HepG2 (cell line): ENCODE data around the gene FAM181A. TPM values are rescaled to one million over a fixed set of nuclear protein-coding genes. Genes with fewer than 3 reads are reported as not detected.

Experiments
- ATAC-seq: fragments of 200-7000 bp; cut with Tn5 transposase; 3 replicates; pipeline ENCODE4 v1.9.1; 2020; ENCODE audit warnings: mild to moderate bottlenecking, moderate library complexity
- BruUV-seq: library from RNA; stranded (reverse); fragments of 400-500 nt; replicated peaks from 2 replicates; lab custom pipeline; 2021; lab: Mats Ljungman, UMichigan
- CTCF ChIA-PET: fragments of 300-600 bp; formaldehyde crosslinking; extraction: SDS; loops from one replicate; lab custom pipeline; 2021; ENCODE audit warnings: low total read pairs, inconsistent platforms, low intra/inter-chr PET ratio; lab: Yijun Ruan, JAX
- POLR2A ChIA-PET: fragments of 350-600 bp; sonication (Branson Sonifier 250); formaldehyde crosslinking; loops from one replicate; lab custom pipeline; 2020; ENCODE audit warnings: antibody characterized with exemption, inconsistent platforms; lab: Yijun Ruan, JAX
- DNase-seq: peaks from one replicate; pipeline ENCODE4 v3.0.0-alpha.2; 2015; ENCODE audit warnings: low spot score
- FAIRE-seq: peaks from 3 replicates; lab custom pipeline; 2011; peaks lifted over from hg19 to GRCh38; lab: Jason Lieb, UNC
- H2AFZ ChIP-seq: one replicate; pipeline ENCODE4 v1.6.1; 2011; ENCODE audit warnings: low read length, inconsistent platforms
- H3K27ac ChIP-seq: fragments of 300-600 bp; 3 replicates; pipeline ENCODE4 v1.8.0; 2011; ENCODE audit warnings: mixed run types, mild to moderate bottlenecking, mixed read lengths, low read length, inconsistent platforms; ENCODE audit not compliant: insufficient read depth; ENCODE audit errors: extremely low read length
- H3K27me3 ChIP-seq, 2 experiments: fragments of 200-600 bp in 1 of 2; 2 replicates in 1 of 2; 3 replicates in 1 of 2; pipeline versions ENCODE4 v1.6.0 to v1.8.0; 2011; ENCODE audit warnings: low read length in 2 of 2, mild to moderate bottlenecking in 2 of 2, moderate library complexity in 2 of 2, inconsistent platforms in 1 of 2; ENCODE audit not compliant: insufficient read depth in 2 of 2, control insufficient read depth in 1 of 2
- H3K36me3 ChIP-seq, 2 experiments: fragments of 200-600 bp in 1 of 2; replicated peaks in 1 of 2; 2 replicates in 1 of 2; 3 replicates in 1 of 2; pipeline versions ENCODE4 v1.5.1 to v1.8.0; 2011; ENCODE audit warnings: low read length in 2 of 2, inconsistent platforms in 1 of 2; ENCODE audit not compliant: insufficient read depth in 2 of 2, control insufficient read depth in 1 of 2
- H3K4me1 ChIP-seq: 2 replicates; pipeline ENCODE4 v1.5.1; 2012; ENCODE audit warnings: low read length, inconsistent platforms; ENCODE audit not compliant: insufficient read depth
- H3K4me2 ChIP-seq: 2 replicates; pipeline ENCODE4 v1.6.0; 2011; ENCODE audit warnings: low read depth, low read length, inconsistent platforms
- H3K4me3 ChIP-seq, 3 experiments: fragments of 200-600 bp in 1 of 3; sonication (generic), shearing (Covaris generic) in 1 of 3; replicated peaks in 1 of 3; 2 replicates each; pipeline ENCODE4 v1.5.1; 2011 to 2016; ENCODE audit warnings: low read length in 3 of 3, inconsistent platforms in 2 of 3, low read depth in 2 of 3, mild to moderate bottlenecking in 2 of 3, control low read depth in 1 of 3, mixed read lengths in 1 of 3; ENCODE audit not compliant: insufficient read depth in 1 of 3
- H3K79me2 ChIP-seq: one replicate; pipeline ENCODE4 v1.6.1; 2011; ENCODE audit warnings: low read length, inconsistent platforms; ENCODE audit not compliant: insufficient read depth
- H3K9ac ChIP-seq: 2 replicates; pipeline ENCODE4 v1.6.0; 2011; ENCODE audit warnings: mild to moderate bottlenecking, low read depth, low read length, inconsistent platforms; ENCODE audit not compliant: insufficient read depth
- H3K9me3 ChIP-seq: 2 replicates; pipeline ENCODE4 v1.5.1; 2012; ENCODE audit warnings: mild to moderate bottlenecking, low read length
- H4K20me1 ChIP-seq: 2 replicates; pipeline ENCODE4 v1.6.0; 2011; ENCODE audit warnings: inconsistent platforms, mild to moderate bottlenecking, low read length, moderate library complexity; ENCODE audit not compliant: insufficient read depth
- ARID2 ChIP-seq: sonication (generic); formaldehyde crosslinking; IDR thresholded peaks from 2 replicates; pipeline ENCODE4 v1.8.1; 2022; ENCODE audit warnings: mild to moderate bottlenecking, missing genetic modification reagents, borderline replicate concordance
- ARNTL ChIP-seq: sonication (generic); formaldehyde crosslinking; IDR thresholded peaks from 2 replicates; pipeline ENCODE4 v1.4.0; 2020; ENCODE audit warnings: mild to moderate bottlenecking, missing genetic modification reagents
- HOXD1 ChIP-seq: sonication (generic); formaldehyde crosslinking; IDR thresholded peaks from 2 replicates; pipeline ENCODE4 v1.5.0; 2020; ENCODE audit warnings: missing genetic modification reagents
- KDM2A ChIP-seq: sonication (generic); formaldehyde crosslinking; IDR thresholded peaks from 2 replicates; pipeline ENCODE4 v1.4.0; 2020; ENCODE audit warnings: low read depth, missing genetic modification reagents, borderline replicate concordance
- RAD21 ChIP-seq: fragments of 450-650 bp; formaldehyde crosslinking; IDR thresholded peaks from 2 replicates; pipeline ENCODE4 v1.5.0; 2020; ENCODE audit warnings: mild to moderate bottlenecking
- RORA ChIP-seq: sonication (generic); formaldehyde crosslinking; IDR thresholded peaks from 2 replicates; pipeline ENCODE4 v1.5.0; 2020; ENCODE audit warnings: mild to moderate bottlenecking, missing genetic modification reagents, moderate library complexity
- SIN3B ChIP-seq: fragments of 150-350 bp; IDR thresholded peaks from 2 replicates; pipeline ENCODE4 v1.6.1; 2014; ENCODE audit warnings: low read length
- SNRNP70 ChIP-seq: fragments of 200-400 bp; formaldehyde crosslinking; IDR thresholded peaks from 2 replicates; pipeline ENCODE4 v1.6.1; 2017; ENCODE audit warnings: mild to moderate bottlenecking, low read depth, low read length, moderate library complexity
- ZNF253 ChIP-seq: sonication (generic); formaldehyde crosslinking; IDR thresholded peaks from 2 replicates; pipeline ENCODE4 v1.8.0; 2022; ENCODE audit warnings: mild to moderate bottlenecking, missing genetic modification reagents, borderline replicate concordance
- ZNF292 ChIP-seq: sonication (generic); formaldehyde crosslinking; IDR thresholded peaks from 2 replicates; pipeline ENCODE4 v1.8.1; 2022; ENCODE audit warnings: mild to moderate bottlenecking, low read depth, missing genetic modification reagents, borderline replicate concordance
- ZNF333 ChIP-seq: sonication (generic); formaldehyde crosslinking; IDR thresholded peaks from 2 replicates; pipeline ENCODE4 v1.4.0; 2020; ENCODE audit warnings: mild to moderate bottlenecking, missing genetic modification reagents, borderline replicate concordance
- WGBS: methylation state at CpG from one replicate; pipeline ENCODE4 v1.1.6; 2017; ENCODE audit warnings: low lambda C conversion rate; 5-methylcytosine and 5-hydroxymethylcytosine counted together
- in situ Hi-C: cut with HindIII; loops from 2 replicates; pipeline ENCODE4 v1.10.0; 2017; ENCODE audit warnings: low pct_unique_long_range_greater_than_20kb; ENCODE audit not compliant: extremely low pct_ligation_motif_present
- intact Hi-C: fragments of 100-400 bp; cut with micrococcal nuclease; formaldehyde crosslinking; loops from one replicate; pipeline ENCODE4 v1.10.0; 2022; ENCODE audit not compliant: unreplicated experiment
- polyA plus RNA-seq, 8 experiments: library from polyadenylated mRNA; depleted of rRNA in 3 of 8; stranded (reverse) in 7 of 8; unstranded in 1 of 8; fragments of >200 nt; fragmentation: Illumina TruSeq in 4 of 8; extraction: Trizol in 4 of 8; gene quantifications; 2 replicates each; pipeline versions ENCODE4 v1.2.1 to v1.2.3, GENCODE V29; 2011 to 2016; ENCODE audit warnings: low read depth in 4 of 8, missing spikeins in 1 of 8, mixed read lengths in 1 of 8; ENCODE audit not compliant: insufficient read depth in 1 of 8
- total RNA-seq, 5 experiments: library from RNA; depleted of rRNA; stranded (reverse); fragments of >200 nt; fragmentation: Illumina TruSeq; extraction: Trizol; gene quantifications; 2 replicates each; pipeline ENCODE4 v1.2.3, GENCODE V29; 2016; ENCODE audit warnings: low read depth in 1 of 5
- TF ChIP-seq, protein P1 (sequence below): sonication (generic); formaldehyde crosslinking; IDR thresholded peaks from 2 replicates; pipeline ENCODE4 v1.5.1; 2020; ENCODE audit warnings: missing genetic modification reagents, mild to moderate bottlenecking, borderline replicate concordance
- TF ChIP-seq, protein P2 (sequence below): sonication (generic); formaldehyde crosslinking; IDR thresholded peaks from 2 replicates; pipeline ENCODE4 v1.5.0; 2020; ENCODE audit warnings: missing genetic modification reagents
- TF ChIP-seq, protein P3 (sequence below): sonication (generic); formaldehyde crosslinking; IDR thresholded peaks from 2 replicates; pipeline ENCODE4 v1.8.0; 2022; ENCODE audit warnings: missing genetic modification reagents, mild to moderate bottlenecking, moderate library complexity, borderline replicate concordance
- TF ChIP-seq, protein P4 (sequence below): sonication (generic); formaldehyde crosslinking; IDR thresholded peaks from 2 replicates; pipeline ENCODE4 v1.4.0; 2020; ENCODE audit warnings: mild to moderate bottlenecking, missing genetic modification reagents, borderline replicate concordance

Gene FAM181A
- total and polyA plus RNA-seq, 2 of the 13 experiments (the other 11 are each of a cell fraction or from before 2014, with no cell fraction given) = 1.1 to 1.5 TPM

DNA sequence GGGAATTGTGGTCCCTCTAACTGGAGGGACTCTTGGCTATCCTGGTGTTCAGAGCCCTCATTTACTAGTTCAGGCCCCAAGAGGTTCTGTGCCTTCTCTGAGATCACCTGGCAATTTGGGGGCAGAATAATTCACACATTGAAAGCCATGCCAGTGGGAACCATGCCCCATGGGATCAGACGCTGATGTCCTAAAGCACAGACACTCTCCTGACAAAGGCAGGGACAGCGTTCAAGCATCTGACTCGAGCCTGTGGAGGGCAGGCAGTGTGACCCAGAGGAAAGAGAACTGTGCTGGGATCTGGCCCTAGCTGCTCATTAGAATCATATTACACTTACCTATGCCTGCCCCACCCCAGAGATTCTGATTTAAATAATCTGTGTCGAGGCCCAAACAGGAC lies 51.6 kb downstream of the FAM181A start:
- no peak overlapping the region for H2AFZ ChIP-seq
- H4K20me1 ChIP-seq = no peaks in the 10 kb centered on the region
- intact Hi-C loops (no loop called here), in situ Hi-C loops (no loop called here)
- FAIRE-seq (no peak), DNase-seq (no peak), ATAC-seq (no peak)
- H3K27me3 ChIP-seq = peaks cover 8 to 48% of the 10 kb centered on the region in 2 experiments
- WGBS = 33% methylated on average over 3 of the region's 4 CpGs
- no TSS peak for BruUV-seq
- no peaks in the 10 kb centered on the region for H3K9me3 ChIP-seq
- H3K36me3 ChIP-seq = no peaks in the 10 kb centered on the region
- CTCF ChIA-PET = no interaction called here
- POLR2A ChIA-PET = no interaction called here
- H3K9ac ChIP-seq = no peak overlapping the region
- no peak overlapping the region for H3K27ac ChIP-seq
- peaks cover 51% of the 10 kb centered on the region for H3K4me1 ChIP-seq
- no peaks in the 10 kb centered on the region for H3K79me2 ChIP-seq
- no peak overlapping the region for H3K4me3 ChIP-seq
- H3K4me2 ChIP-seq = no peak overlapping the region
- TF ChIP-seq ARNTL (CRISPR knock-in tag) = no peak
- TF ChIP-seq, protein P1, sequence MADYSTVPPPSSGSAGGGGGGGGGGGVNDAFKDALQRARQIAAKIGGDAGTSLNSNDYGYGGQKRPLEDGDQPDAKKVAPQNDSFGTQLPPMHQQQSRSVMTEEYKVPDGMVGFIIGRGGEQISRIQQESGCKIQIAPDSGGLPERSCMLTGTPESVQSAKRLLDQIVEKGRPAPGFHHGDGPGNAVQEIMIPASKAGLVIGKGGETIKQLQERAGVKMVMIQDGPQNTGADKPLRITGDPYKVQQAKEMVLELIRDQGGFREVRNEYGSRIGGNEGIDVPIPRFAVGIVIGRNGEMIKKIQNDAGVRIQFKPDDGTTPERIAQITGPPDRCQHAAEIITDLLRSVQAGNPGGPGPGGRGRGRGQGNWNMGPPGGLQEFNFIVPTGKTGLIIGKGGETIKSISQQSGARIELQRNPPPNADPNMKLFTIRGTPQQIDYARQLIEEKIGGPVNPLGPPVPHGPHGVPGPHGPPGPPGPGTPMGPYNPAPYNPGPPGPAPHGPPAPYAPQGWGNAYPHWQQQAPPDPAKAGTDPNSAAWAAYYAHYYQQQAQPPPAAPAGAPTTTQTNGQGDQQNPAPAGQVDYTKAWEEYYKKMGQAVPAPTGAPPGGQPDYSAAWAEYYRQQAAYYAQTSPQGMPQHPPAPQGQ (CRISPR knock-in tag) = no peak
- TF ChIP-seq ZNF292 (CRISPR knock-in tag) = no peak
- no peak for TF ChIP-seq RAD21
- TF ChIP-seq SIN3B = no peak
- TF ChIP-seq, protein P2, sequence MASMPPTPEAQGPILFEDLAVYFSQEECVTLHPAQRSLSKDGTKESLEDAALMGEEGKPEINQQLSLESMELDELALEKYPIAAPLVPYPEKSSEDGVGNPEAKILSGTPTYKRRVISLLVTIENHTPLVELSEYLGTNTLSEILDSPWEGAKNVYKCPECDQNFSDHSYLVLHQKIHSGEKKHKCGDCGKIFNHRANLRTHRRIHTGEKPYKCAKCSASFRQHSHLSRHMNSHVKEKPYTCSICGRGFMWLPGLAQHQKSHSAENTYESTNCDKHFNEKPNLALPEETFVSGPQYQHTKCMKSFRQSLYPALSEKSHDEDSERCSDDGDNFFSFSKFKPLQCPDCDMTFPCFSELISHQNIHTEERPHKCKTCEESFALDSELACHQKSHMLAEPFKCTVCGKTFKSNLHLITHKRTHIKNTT (CRISPR knock-in tag) = no peak
- TF ChIP-seq SNRNP70 = no peak
- TF ChIP-seq ARID2 = no peak
- TF ChIP-seq, protein P3, sequence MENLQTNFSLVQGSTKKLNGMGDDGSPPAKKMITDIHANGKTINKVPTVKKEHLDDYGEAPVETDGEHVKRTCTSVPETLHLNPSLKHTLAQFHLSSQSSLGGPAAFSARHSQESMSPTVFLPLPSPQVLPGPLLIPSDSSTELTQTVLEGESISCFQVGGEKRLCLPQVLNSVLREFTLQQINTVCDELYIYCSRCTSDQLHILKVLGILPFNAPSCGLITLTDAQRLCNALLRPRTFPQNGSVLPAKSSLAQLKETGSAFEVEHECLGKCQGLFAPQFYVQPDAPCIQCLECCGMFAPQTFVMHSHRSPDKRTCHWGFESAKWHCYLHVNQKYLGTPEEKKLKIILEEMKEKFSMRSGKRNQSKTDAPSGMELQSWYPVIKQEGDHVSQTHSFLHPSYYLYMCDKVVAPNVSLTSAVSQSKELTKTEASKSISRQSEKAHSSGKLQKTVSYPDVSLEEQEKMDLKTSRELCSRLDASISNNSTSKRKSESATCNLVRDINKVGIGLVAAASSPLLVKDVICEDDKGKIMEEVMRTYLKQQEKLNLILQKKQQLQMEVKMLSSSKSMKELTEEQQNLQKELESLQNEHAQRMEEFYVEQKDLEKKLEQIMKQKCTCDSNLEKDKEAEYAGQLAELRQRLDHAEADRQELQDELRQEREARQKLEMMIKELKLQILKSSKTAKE = no peak
- TF ChIP-seq ZNF253 = no peak
- no peak for TF ChIP-seq KDM2A (CRISPR knock-in tag)
- TF ChIP-seq RORA = no peak
- TF ChIP-seq, protein P4, sequence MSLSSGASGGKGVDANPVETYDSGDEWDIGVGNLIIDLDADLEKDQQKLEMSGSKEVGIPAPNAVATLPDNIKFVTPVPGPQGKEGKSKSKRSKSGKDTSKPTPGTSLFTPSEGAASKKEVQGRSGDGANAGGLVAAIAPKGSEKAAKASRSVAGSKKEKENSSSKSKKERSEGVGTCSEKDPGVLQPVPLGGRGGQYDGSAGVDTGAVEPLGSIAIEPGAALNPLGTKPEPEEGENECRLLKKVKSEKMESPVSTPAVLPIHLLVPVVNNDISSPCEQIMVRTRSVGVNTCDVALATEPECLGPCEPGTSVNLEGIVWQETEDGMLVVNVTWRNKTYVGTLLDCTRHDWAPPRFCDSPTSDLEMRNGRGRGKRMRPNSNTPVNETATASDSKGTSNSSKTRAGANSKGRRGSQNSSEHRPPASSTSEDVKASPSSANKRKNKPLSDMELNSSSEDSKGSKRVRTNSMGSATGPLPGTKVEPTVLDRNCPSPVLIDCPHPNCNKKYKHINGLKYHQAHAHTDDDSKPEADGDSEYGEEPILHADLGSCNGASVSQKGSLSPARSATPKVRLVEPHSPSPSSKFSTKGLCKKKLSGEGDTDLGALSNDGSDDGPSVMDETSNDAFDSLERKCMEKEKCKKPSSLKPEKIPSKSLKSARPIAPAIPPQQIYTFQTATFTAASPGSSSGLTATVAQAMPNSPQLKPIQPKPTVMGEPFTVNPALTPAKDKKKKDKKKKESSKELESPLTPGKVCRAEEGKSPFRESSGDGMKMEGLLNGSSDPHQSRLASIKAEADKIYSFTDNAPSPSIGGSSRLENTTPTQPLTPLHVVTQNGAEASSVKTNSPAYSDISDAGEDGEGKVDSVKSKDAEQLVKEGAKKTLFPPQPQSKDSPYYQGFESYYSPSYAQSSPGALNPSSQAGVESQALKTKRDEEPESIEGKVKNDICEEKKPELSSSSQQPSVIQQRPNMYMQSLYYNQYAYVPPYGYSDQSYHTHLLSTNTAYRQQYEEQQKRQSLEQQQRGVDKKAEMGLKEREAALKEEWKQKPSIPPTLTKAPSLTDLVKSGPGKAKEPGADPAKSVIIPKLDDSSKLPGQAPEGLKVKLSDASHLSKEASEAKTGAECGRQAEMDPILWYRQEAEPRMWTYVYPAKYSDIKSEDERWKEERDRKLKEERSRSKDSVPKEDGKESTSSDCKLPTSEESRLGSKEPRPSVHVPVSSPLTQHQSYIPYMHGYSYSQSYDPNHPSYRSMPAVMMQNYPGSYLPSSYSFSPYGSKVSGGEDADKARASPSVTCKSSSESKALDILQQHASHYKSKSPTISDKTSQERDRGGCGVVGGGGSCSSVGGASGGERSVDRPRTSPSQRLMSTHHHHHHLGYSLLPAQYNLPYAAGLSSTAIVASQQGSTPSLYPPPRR (CRISPR knock-in tag) = no peak
- no peak for TF ChIP-seq ZNF333 (CRISPR knock-in tag)
- TF ChIP-seq HOXD1 (CRISPR knock-in tag) = no peak
